ENCODE data around the gene CHD9NB. TPM values are rescaled to one million over a fixed set of nuclear protein-coding genes. Genes with fewer than 3 reads are reported as not detected.

CHD9NB gene
- total RNA-seq, 2 donors from 2014 or later = 0.33 to 0.67 TPM

DNA sequence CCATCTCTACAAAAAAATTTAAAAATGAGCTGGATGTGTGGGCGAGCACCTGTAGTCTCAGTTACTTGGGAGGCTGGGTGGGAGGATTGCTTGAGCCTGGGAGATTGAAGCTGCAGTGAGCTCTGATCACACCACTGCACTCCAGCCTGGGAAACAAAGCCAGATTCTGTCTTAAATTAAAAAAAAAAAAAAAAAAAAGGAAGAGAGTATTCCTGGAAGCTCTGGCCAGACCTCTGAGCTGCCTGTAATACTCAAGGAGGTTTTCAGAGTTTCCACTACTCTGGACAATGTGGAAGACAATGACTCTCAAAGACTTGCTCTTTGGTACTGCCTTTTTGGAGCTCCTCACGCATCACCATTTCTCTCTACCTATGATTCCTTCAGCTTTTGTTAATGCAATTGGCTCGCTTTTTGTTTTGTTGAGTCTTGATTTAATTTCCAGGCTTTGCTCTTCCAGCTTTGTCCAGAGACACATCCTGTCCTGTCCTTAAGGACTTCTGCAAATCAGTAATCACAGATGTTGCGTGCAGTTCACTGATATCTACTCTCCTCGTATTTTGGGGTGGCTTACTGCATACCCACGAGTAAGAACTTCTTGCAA lies 12.9 kb upstream of the CHD9NB start:
- H3K36me3 ChIP-seq = no peaks in the 10 kb centered on the region
- H3K4me1 ChIP-seq = peaks cover 0 to 43% of the 10 kb centered on the region in 2 donors
- no peak overlapping the region for H3K4me3 ChIP-seq
- peak overlapping the region; percentile 41 to 56 for H3K27ac ChIP-seq
- no peaks in the 10 kb centered on the region for H3K27me3 ChIP-seq
- no peak for DNase-seq (ENCODE audit: low spot score)
- TF ChIP-seq, protein P1, sequence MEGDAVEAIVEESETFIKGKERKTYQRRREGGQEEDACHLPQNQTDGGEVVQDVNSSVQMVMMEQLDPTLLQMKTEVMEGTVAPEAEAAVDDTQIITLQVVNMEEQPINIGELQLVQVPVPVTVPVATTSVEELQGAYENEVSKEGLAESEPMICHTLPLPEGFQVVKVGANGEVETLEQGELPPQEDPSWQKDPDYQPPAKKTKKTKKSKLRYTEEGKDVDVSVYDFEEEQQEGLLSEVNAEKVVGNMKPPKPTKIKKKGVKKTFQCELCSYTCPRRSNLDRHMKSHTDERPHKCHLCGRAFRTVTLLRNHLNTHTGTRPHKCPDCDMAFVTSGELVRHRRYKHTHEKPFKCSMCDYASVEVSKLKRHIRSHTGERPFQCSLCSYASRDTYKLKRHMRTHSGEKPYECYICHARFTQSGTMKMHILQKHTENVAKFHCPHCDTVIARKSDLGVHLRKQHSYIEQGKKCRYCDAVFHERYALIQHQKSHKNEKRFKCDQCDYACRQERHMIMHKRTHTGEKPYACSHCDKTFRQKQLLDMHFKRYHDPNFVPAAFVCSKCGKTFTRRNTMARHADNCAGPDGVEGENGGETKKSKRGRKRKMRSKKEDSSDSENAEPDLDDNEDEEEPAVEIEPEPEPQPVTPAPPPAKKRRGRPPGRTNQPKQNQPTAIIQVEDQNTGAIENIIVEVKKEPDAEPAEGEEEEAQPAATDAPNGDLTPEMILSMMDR (IDR thresholded peaks at IDR 0.05) = no peak
- no peaks in the 10 kb centered on the region for H3K9me3 ChIP-seq

- H3K4me1 ChIP-seq = peaks cover 0 to 43% of the 10 kb centered on the region in 2 donors
- H3K9me3 ChIP-seq = no peaks in the 10 kb centered on the region
- TF ChIP-seq, protein P1 (IDR thresholded peaks at IDR 0.05) = no peak
- DNase-seq (ENCODE audit: low spot score) = no peak
- no peak overlapping the region for H3K4me3 ChIP-seq
- H3K27ac ChIP-seq = peak overlapping the region in 1 of 2 donors; percentile 56
- H3K36me3 ChIP-seq = no peaks in the 10 kb centered on the region
- H3K27me3 ChIP-seq = no peaks in the 10 kb centered on the region
Measured at GRCh38 chr16:53064081-53064578, 11.4 kb upstream of the CHD9NB start.

DNA sequence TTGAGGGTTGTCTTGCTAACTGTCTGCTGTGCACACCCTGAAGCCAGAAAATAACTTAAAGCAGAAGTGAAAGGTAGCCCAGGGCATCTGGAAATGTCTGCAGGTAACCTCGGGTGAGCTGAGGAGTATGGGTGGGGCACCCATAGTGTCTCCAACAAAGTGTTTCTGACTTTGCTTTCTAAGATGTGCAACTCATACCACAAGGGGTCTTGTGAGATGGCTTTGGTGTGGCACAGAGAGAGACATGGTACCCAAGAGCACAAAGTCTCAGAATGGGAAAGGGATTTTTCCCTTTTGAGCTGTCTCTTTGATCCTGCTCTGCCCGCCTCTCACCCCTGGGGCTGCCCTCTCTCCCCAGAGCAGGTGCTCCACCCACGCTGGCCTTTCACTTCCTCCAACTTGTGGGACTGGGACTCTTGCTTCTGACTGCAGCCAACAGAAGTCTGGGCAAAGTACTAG lies 9.0 kb upstream of the CHD9NB start:
- Histone ChIP-seq H3K36me3 (no peaks in the 10 kb centered on the region), H3K27ac (peak overlapping the region in 1 of 2 donors; percentile 33), H3K9me3 (no peaks in the 10 kb centered on the region), H3K27me3 (no peaks in the 10 kb centered on the region), H3K4me1 (peaks cover 0 to 43% of the 10 kb centered on the region in 2 donors), H3K4me3 (no peak overlapping the region)
- TF ChIP-seq, protein P1 (IDR thresholded peaks at IDR 0.05) = no peak
- DNase-seq (ENCODE audit: low spot score) = no peak

DNA sequence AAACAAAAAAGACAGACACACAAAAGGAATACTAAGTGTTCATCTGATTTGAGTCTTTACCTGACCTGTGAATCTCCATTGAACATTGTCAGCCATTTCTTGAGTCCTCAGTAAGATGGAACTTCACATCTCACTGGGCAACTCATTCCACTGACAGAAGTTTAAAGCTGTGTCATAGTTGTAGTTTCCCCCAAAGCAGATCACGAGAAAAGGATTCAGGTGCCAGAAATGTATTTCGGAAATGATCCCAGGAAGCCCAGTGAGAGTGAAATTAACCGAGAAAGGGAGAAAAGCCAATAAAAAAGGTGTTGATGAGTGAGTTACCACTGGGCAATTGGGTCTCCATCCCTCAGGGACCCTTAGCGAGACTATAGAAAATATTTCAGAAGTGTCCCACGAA lies 8.6 kb upstream of the CHD9NB start:
- Histone ChIP-seq H3K36me3 (no peaks in the 10 kb centered on the region), H3K27ac (no peak overlapping the region), H3K4me3 (no peak overlapping the region), H3K9me3 (no peaks in the 10 kb centered on the region), H3K4me1 (peaks cover 0 to 44% of the 10 kb centered on the region in 2 donors), H3K27me3 (no peaks in the 10 kb centered on the region)
- TF ChIP-seq, protein P1 (IDR thresholded peaks at IDR 0.05) = no peak
- no peak for DNase-seq (ENCODE audit: low spot score)

DNA sequence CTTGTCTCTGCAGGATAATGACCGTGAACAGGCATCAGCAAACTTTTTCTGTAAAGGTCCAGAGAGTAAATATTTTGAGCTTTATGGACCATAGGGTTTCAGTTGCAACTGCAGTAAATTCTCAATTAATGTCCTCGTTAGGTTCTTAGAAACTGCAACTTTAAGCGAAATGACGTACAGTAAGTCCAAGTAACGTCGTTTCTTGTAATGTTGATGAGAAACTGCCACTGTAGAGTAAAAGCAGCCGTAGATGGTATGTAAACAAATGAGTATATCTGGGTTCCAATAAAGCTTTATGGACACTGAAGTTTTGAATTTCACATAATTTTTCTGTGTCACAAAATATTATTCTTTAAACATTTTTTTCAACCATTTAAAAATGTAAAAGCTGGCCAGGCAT lies 7.0 kb upstream of the CHD9NB start:
- H3K27ac ChIP-seq = no peak overlapping the region
- no peaks in the 10 kb centered on the region for H3K27me3 ChIP-seq
- peaks cover 0 to 40% of the 10 kb centered on the region in 2 donors for H3K4me1 ChIP-seq
- no peak overlapping the region for H3K4me3 ChIP-seq
- H3K9me3 ChIP-seq = no peaks in the 10 kb centered on the region
- no peaks in the 10 kb centered on the region for H3K36me3 ChIP-seq
- DNase-seq (ENCODE audit: low spot score) = no peak
- TF ChIP-seq, protein P1 (IDR thresholded peaks at IDR 0.05) = no peak

- TF ChIP-seq, protein P1 (IDR thresholded peaks at IDR 0.05) = no peak
Measured at GRCh38 chr16:53058882-53059281, 6.2 kb upstream of the CHD9NB start.

More at GRCh38 chr16:53058882-53059281, 6.2 kb upstream of the CHD9NB start:
- peaks cover 0 to 37% of the 10 kb centered on the region in 2 donors for H3K4me1 ChIP-seq
- no peak overlapping the region for H3K27ac ChIP-seq
- H3K9me3 ChIP-seq = no peaks in the 10 kb centered on the region
- no peaks in the 10 kb centered on the region for H3K36me3 ChIP-seq
- no peak overlapping the region for H3K4me3 ChIP-seq
- DNase-seq (ENCODE audit: low spot score) = no peak
- H3K27me3 ChIP-seq = no peaks in the 10 kb centered on the region
